Mammary epithelial cell (primary cell): ENCODE results near the gene EXOSC5.

Experiments used
- EZH2 ChIP-seq: IDR thresholded peaks from 2 replicates; pipeline ENCODE4 v1.6.1; 2012; ENCODE audit warnings: low read length, inconsistent platforms, borderline replicate concordance
- TF ChIP-seq, protein P1 (sequence below), 2 donors: IDR thresholded peaks in 1 of 2; conservative IDR thresholded peaks in 1 of 2; 2 replicates each; pipeline ENCODE4 v1.5.1; 2011 to 2012; ENCODE audit warnings: inconsistent platforms in 2 of 2, low read length in 2 of 2, mild to moderate bottlenecking in 2 of 2, control low read depth in 1 of 2, low read depth in 1 of 2; ENCODE audit not compliant: insufficient read depth in 1 of 2; ENCODE audit errors: extremely low read depth in 1 of 2

- no peak for TF ChIP-seq EZH2
- TF ChIP-seq, protein P1, sequence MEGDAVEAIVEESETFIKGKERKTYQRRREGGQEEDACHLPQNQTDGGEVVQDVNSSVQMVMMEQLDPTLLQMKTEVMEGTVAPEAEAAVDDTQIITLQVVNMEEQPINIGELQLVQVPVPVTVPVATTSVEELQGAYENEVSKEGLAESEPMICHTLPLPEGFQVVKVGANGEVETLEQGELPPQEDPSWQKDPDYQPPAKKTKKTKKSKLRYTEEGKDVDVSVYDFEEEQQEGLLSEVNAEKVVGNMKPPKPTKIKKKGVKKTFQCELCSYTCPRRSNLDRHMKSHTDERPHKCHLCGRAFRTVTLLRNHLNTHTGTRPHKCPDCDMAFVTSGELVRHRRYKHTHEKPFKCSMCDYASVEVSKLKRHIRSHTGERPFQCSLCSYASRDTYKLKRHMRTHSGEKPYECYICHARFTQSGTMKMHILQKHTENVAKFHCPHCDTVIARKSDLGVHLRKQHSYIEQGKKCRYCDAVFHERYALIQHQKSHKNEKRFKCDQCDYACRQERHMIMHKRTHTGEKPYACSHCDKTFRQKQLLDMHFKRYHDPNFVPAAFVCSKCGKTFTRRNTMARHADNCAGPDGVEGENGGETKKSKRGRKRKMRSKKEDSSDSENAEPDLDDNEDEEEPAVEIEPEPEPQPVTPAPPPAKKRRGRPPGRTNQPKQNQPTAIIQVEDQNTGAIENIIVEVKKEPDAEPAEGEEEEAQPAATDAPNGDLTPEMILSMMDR (conservative IDR thresholded peaks at IDR 0.05 in 1 of 2, IDR thresholded peaks at IDR 0.05 in 1 of 2; ENCODE audit: extremely low read depth in 1 of 2, insufficient read depth in 1 of 2, low read depth in 1 of 2, low read length in 2 of 2) = no peak
Measured at GRCh38 chr19:41416194-41416674, 19.1 kb upstream of the EXOSC5 start.
